GF-D8 (cell line): ENCODE results near the gene DYNC2LI1.

Experiments
- DNase-seq: peaks from one replicate; lab custom pipeline; 2025; lab: John Stamatoyannopoulos, UW

The DYNC2LI1 gene

DNA sequence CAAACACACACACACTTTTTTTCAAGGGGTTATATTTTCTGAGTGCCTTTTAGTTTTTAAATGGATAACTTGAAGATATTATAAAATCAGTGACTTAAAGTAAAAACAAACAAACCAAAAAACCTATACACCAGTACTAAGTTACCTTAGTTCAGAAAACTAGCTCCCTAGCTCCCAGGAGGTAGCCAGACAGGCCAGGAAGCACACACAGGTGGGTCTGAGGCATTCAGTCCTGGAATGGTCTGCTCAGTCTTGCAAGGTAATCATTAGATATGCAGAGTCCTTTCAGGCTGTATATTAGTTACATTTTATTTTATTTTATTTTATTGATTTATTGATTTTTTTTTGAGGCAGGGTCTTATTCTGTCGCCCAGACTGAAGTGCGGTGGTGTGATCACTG is 10.7 kb upstream of the DYNC2LI1 start:
- no peak for DNase-seq

DNA sequence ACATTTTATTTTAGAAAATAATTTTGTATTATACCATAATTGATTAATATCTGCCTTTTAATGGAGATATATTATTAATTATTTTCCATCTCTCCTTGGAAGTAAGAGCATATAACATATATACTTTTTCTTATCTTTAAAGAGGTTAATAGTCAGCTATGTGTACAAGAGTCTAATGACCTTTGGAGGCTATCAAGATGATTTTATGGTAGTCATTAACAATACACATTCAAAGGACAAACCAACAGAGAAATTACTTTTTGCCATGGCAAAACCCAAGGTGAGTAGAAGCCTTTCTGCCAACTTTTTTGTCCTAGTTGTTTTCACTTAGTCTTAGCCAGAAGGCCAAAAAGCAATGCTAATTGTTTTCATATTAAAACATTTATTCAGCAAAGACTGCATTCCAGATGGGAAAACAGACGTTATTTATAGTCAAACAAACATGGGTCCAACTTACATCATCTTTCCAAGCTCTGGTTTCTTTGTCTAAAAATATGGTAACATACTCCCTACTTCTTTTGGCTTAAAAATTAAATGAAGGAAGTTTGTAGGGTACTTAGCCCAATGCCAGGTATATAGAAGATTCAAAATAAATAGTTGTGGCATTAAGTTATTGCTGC is 9.6 kb upstream of the DYNC2LI1 start:
- DNase-seq = no peak

DNA sequence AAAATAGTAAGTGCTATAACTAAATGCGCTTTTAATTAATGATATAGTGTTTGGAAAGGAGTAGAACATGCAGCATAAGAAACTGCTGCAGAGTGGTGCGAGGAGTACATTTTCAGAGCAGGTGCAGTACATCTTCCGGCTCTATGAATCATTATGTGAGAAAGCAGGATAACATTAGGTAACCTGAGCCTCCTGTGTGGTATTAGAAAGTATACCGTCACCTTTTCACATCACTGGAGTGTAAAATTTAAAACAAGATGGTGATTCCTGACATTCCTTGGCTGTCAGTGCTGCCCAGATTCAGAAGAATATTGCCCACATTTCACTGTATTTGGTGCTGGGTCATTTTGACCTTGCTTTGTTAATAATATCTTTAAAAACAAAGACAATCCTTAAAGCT is 7.8 kb upstream of the DYNC2LI1 start:
- DNase-seq = no peak

DNA sequence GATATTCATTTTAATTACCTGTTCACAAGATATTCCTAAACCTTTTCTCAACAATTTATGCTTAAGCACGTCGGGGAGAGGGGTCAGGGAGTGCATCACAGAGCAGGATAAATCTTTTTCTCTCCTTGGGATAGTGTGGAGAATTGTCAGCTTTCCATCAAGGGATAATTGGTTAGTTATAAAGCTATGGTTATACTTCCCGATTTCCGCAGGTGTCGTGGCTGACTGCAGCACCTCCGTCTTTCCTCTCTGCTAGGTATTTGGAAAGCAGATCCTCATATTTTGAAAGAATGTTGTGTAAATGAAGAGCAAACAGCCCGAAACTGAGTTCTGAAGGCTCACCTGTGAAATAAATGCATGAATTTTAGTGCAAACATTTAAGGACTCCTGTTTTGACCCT is 778 bp downstream of the DYNC2LI1 start:
- DNase-seq = no peak

DNA sequence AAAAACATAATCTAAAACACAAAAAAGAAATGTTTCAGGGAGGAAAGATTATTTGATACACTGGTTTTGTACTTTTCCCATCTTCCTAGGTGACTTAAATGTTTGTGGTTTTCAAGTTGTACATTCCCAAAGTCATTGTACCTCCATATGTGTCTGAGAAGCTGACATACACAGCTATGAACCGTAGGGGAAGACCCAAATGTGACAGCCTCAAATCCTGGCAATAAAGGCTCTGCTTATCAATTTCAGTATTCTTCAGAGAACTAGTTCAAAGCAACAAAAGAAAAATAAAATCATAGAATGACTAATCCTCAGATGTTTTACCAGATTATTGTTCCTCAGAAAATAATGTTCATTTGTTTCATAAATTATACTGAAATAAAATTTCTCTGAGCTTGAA is 2.5 kb downstream of the DYNC2LI1 start:
- DNase-seq = no peak

DNA sequence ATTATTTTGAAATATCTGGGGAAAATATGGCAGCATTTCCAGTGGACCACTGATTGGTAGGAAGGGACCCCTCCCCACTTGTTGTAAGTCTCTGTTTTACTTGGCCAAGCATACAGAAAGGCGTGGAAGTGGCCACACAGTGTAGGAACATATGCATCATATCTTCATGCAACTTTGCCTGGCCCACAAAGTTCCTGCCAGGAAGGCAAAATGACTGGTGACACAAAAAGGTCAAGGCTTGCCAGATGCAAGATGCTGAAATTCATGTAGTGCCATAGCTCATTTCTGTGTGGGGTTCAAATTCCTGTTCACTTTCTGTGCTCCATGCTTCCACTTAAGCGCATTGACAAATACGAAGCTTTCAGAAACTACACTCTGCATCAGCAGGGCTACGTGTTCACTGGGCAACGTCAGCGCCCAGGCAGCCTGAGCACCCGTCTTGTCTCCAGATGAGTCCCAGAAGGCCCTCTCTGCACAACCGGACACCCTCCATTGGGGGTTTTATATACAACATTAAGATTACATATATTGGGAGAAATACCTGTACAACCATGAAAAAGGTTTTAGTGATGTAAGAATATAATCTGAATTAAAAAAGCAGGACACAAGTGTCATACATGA is 3.6 kb downstream of the DYNC2LI1 start:
- no peak for DNase-seq

DNA sequence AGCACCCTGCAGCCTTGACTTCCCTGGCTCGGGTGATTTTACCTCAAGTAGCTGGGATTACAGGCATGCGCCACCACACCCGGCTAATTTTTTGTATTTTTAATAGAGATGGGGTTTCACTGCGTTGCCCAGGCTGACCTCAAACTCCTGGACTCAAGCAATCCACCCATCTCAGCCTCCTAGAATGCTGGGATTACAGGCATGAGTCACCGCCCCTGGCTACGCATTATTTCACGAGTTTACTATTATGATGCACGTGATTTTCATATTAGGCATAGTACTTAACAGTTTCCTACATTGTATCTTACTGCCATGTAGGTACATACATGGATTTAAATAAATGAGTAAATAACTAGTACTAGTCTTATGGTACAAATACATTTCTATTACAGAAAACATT is 4.4 kb downstream of the DYNC2LI1 start:
- DNase-seq = no peak

DNA sequence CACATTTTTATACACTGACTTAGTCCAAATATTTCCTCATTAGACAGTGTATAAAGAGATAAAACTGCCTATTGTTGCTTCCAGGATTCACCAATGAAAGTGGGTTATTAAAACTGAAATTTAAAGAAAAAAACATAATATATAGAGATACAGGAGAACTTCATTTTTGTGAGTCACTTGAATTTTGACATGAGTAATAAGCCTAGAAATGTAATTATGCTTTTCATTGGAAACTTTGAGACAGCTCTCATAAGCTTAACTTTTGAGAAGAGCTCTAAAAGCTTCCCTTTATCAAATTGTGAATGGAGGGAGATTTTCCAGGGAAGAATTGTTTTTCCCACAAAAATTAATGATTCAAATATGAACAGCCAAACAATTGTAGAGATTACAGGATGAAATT is 14.1 kb downstream of the DYNC2LI1 start:
- DNase-seq = no peak

DNA sequence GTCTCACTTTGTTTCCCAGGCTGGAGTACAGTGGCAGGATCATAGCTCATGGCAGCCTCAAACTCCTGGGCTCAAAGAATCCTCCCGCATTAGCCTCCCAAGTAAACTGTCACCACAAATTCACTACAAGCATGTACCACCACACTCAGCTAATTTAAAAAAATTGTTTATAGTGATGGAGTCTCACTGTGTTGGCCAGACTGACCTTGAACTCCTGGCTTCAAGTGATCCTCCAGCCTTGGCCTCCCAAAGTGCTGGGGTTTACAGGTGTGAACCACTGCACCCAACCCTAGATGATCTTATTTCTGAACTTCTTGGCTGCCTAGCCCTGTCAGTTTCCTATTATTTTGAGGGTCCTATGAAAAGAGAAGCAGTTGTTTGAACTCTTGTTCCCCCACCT is 14.8 kb downstream of the DYNC2LI1 start:
- no peak for DNase-seq

DNA sequence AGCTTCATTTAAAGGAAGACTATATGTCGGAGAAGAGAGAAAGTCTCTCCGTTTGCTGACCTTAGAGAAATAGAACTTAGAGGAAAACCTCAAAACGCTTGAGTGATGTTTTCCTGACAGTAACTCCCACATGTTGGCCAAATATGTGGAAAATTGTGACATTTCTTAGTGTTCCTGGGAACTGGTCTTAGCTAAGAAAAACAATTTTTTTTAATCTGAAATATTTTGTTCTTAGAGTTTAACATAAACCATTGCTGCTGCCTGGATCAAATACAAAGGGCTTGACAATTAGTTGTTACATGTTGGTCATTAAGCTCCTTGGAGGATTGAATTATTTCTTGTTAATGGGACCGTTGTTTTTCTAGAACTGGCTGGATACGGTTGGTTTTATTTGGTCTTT is 16.3 kb downstream of the DYNC2LI1 start:
- no peak for DNase-seq

DNA sequence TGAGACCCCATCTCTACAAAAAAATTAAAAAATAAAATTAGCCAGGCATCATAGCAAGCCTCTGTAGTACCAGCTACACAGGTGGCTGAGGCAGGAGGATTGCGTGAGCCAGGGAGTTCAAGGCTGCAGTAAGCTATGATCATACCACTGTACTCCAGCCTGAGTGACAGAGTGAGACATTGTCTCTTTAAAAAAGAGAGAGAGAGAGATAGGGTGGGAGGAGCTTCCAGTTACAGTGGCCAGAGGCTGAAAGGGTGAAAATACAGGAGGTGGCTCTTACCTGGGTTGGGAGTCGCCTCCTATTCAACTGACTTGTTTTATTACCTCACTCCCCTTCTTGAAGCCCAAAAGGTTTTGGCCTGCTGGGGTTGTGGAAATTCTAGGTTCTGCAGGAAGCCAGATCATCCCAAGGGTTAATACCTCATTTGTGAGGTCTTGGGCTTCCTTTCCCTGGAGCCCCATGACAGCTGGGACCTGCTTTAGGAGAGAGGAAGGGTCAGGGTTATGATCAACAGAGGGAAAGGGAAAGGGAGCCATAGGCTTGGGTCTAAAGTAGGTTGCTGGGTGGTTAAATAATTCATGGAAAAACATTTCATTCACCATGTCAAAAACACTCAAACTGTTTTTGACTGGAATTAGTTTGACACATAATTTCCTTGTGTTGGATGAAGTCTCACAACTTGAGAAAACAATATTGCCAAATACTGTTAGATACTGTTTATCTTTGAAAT is 17.4 kb downstream of the DYNC2LI1 start:
- no peak for DNase-seq

DNA sequence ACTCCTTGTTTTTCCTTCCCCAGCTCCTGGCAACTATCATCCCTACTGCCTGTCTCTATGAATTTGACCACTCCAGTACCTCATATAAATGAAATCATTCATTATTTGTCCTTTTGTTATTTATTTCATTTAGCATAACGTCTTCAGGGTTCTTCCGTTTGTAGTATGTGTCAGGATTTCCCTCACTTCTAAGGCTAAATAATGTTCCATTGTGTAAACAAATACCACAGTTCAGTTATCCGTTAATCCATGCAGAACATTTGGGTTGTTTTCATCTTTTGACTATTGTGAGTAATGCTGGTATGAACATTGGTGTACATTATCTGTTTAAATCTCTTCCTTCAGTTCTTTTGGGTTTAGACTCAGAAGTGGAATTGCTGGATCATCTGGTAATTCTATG is 18.8 kb downstream of the DYNC2LI1 start:
- DNase-seq = no peak

DNA sequence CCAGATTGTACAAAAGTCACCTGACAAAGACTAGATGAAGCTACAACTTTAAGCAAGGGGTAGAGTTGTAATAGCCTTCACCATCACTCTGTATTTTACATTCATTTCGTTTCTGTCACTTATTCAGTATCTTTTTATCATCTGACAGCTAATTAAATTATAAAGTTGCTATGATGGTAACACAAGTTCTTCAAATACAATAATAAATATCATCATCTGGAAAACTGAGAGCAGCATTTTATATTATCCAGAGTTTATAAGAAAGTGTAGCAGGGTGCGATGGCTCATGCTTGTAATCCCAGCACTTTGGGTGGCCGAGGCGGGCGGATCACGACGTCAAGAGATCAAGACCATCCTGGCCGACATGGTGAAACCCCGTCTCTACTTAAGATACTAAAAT is 21.1 kb downstream of the DYNC2LI1 start:
- no peak for DNase-seq

DNA sequence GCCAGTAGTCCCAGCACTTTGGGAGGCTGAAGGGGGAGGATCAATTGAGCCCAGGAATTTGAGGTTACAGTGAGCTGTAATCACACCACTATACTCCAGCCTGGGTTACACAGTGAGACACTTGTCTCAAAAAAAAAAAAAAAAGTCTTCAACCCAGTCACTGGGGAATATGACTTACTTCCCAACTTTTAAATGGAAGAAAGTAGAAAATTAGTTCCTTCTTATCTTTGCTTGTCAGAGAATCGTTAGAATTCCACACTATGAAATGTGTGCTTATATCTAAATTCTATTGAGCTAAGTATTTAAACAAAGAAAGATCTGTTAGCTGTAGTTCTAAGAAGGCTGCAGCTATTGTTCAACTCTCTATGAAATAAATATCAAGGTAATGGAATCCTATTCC is 22.4 kb downstream of the DYNC2LI1 start:
- DNase-seq = no peak

DNA sequence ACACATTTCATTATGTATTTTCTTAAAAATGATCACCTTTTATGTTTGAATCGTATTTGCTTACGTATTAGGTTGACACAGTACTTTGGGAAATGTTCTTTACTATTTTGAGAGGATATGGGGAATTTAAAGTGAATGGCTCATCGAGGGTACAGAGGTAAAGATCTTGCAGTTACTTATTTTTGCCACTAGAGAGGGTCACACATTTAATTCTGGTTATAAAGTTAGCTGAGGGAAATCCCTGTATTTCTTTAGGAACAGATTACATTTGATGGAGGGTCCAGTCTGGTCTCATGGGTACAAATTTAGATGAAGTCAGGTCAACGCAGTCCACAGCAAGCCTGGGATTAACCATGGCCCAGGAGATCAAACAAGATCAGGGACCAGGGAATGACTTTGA is 24.5 kb downstream of the DYNC2LI1 start:
- DNase-seq = no peak

DNA sequence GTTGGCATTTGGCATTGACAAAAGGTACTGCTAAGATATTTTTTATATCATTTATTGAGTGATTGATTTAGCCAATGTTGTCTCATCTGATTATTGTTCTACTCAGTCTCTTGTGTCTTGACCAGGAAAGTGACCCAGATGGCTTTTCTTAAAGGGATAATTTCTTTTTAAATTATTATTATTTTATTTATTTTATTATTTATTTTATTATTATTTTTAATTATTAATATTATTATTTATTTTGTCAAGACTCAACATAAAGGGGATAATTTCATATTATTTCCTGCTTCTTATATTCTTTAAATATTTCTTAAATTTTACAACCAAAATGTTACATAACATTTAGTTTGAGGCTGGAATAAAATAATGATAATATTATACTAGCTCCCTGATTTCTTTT is 27.1 kb downstream of the DYNC2LI1 start:
- DNase-seq = no peak

DNA sequence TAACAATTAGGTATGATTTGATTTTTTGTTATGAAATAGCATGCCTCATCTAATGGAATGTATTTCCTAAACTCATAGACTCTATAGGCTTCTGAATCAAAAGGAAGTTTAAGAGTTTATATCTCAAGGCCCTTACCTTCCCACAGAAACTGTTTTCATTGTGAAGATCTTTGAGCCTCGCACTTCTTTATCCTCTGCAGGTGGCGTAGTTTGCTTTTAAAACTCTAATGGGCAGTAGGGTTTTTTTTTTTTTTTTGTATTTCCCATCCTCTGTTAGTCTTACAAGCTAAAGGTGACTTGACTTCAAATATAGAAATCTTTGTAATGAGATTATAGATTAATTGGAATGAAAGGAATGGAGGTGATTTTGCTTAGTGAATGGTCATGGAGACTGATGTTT is 28.3 kb downstream of the DYNC2LI1 start:
- DNase-seq = no peak

DNA sequence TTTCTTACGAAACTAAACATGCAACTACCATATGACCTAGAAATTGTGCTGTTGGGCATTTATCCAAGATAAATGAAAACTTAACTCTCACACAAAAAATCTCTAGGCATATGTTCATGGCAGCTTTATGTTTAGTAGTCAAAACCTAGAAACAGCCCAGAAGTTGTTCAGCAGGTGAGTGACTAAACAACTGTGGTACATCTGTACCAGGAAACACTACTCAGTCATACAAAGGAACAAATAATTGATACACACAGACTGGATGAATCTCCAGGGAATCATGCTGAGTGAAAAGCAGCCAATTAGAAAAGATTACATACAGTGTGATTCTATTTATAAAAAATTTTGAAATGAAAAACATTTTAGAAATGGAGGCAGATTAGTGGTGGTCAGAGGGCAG is 29.3 kb downstream of the DYNC2LI1 start:
- DNase-seq = no peak

DNA sequence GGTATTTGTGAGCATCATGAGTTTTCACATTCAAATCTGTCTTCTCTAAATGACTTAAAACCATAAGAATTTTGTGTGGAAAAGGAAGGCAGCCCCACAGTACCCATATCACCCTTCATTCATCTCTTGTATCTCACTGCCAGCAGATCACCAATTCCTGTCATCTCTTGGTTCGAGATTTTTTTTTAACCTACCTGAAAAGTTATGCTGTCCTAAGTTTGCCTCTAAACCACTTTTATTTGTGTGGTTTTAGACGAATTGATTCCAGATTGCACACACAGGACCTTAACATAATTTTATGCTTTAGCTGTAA is 32.8 kb downstream of the DYNC2LI1 start:
- no peak for DNase-seq

DNA sequence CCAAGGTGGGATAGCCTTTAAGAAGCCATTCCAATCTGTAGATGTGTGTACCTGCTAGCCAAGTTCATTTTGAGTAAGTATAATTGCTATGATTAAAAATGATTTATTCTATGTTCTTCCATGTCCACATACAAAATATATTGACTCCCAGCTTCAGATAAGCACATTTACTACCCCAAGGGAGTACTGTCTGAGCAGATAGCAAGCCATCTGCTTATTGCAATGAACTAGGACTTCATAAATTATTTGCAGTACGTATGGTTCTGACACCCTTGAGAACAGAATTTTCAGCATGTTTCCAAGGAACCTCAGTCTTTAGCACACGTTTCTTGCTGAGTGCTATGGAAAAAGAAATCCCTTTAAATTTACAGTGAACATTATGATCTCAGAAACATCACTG is 36.6 kb downstream of the DYNC2LI1 start:
- DNase-seq = no peak

DNA sequence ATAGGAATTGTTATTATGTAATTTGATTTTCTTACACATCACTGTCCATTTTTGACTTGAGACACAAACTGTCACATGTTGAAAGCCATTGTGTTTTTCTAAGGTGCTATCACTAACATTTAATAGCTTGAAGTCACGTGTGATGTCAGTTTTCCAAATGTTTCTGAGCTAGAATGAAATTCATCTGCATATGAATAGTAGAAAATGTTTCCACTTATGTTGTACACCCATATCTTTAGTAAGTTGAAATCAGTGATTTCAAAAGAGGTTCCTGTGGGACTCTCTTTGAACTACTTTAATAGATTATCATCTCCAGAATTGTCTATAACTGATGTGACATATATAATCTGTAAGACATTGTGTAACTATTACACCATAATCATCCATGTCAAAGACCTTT is 37.0 kb downstream of the DYNC2LI1 start:
- no peak for DNase-seq

DNA sequence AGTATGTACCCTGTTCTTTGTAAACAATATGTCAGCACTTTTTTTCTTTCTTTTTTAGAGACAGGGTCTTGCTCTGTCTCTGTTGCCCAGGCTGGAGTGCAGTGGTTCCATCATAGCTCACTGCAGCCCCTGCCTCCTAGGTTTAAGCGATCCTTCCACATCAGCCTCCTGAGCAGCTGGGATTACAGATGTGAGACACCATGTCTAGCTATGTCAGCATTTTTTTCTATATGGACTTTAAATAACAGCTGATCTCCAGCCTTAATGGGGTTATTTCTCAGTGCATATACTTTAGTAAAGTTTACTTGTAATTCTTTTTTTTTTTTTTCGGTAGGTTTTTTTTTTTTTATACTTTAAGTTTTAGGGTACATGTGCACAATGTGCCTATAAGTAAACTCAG is 38.2 kb downstream of the DYNC2LI1 start:
- DNase-seq = no peak

DNA sequence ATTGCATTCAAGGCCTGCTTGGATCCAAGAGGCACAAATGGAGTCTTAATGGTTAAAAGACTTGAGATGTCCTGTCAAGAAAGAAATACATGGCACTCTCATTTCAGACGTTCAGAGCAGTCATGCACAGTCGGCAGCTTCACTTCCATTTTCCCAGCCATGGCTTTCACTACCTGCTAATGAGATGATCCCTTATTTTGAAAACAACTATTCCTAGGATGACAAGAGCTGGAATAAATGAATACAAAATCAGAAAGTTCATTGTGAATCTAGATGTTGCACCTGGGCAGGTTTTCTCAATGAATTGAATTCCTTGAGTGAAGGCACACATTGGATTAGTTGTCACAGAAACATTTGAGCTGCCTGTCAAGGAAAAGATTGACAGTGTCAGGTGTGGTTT is 39.1 kb downstream of the DYNC2LI1 start:
- DNase-seq = no peak

DNA sequence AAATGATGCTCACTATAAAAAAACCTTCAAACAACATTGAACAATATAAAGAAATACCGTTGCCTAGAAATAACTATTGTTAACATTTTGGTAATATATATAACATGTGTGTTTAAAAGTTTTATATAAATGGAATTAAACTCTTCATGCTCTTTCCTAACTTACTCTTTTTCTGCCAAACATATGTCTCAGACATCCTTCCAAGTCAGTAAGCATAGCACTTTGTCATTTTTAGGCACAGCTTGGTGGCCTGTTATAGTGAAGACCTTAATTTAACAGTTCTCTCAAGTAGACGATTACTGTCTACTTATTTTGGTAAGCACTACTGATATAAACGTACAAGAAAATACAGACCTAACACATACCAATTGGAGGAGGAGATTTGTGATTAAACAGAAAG is 40.9 kb downstream of the DYNC2LI1 start:
- DNase-seq = no peak
